Measurements from ENCODE around the gene GAR1. TPM values are rescaled to one million over a fixed set of nuclear protein-coding genes. Genes with fewer than 3 reads are reported as not detected.

Gene GAR1
- total RNA-seq, 1 experiment from 2014 or later = 15.9 TPM

DNA sequence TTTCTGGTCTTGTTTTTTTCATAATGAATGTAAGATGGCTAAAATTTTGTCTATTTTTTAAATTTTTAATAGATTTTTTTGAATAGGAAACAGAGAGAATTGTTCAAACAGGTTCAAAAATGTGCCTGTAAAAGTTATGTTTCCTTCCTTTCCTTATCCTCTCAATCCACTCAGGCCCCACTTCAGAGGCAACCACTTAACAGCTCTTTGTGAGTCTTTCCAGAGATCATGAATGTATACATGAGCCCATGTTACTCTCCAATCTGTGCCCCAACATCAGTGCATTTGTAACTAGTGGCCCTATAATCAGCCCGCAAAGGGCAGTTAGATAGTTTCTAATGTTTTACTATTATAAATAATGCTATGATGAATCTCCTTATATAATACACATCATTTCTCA, 27.8 kb upstream of the GAR1 start:
- Histone ChIP-seq H3K9me2 (replicated peaks; ENCODE audit: low read length) (no peaks in the 10 kb centered on the region), H4K20me1 (ENCODE audit: low read length) (no peaks in the 10 kb centered on the region), H3K27ac (ENCODE audit: low read length) (no peak overlapping the region), H3K9ac (ENCODE audit: low read length) (no peak overlapping the region), H3K4me3 (ENCODE audit: low read length) (no peak overlapping the region), H2AFZ (ENCODE audit: low read length) (no peak overlapping the region), H3K79me2 (ENCODE audit: low read length) (no peaks in the 10 kb centered on the region), H3F3A (ENCODE audit: low read length, unreplicated experiment) (no peaks in the 10 kb centered on the region), H3K4me1 (ENCODE audit: insufficient read depth, low read length) (no peaks in the 10 kb centered on the region), H3K4me2 (ENCODE audit: low read length) (no peak overlapping the region), H3K36me3 (ENCODE audit: low read depth, low read length) (no peaks in the 10 kb centered on the region), H3K27me3 (ENCODE audit: low read length) (peaks cover 5% of the 10 kb centered on the region; the same call in 1 of the 2 replicates), H3K9me3 (ENCODE audit: low read length) (no peaks in the 10 kb centered on the region)
- ChIA-PET POLR2A (ENCODE audit: unreplicated experiment) (no interaction called here), CTCF (no interaction called here)
- intact Hi-C loops (cut with micrococcal nuclease) = no loop called here
- DNase-seq = no peak
- no TSS peak for BruUV-seq (replicated peaks)
- TF ChIP-seq EZH2 (IDR thresholded peaks at IDR 0.05; ENCODE audit: low read length, unreplicated experiment) = no peak
- TF ChIP-seq, protein P1, sequence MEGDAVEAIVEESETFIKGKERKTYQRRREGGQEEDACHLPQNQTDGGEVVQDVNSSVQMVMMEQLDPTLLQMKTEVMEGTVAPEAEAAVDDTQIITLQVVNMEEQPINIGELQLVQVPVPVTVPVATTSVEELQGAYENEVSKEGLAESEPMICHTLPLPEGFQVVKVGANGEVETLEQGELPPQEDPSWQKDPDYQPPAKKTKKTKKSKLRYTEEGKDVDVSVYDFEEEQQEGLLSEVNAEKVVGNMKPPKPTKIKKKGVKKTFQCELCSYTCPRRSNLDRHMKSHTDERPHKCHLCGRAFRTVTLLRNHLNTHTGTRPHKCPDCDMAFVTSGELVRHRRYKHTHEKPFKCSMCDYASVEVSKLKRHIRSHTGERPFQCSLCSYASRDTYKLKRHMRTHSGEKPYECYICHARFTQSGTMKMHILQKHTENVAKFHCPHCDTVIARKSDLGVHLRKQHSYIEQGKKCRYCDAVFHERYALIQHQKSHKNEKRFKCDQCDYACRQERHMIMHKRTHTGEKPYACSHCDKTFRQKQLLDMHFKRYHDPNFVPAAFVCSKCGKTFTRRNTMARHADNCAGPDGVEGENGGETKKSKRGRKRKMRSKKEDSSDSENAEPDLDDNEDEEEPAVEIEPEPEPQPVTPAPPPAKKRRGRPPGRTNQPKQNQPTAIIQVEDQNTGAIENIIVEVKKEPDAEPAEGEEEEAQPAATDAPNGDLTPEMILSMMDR (conservative IDR thresholded peaks at IDR 0.05; ENCODE audit: low read depth, low read length) = no peak
- TF ChIP-seq EZH2phosphoT487 (IDR thresholded peaks at IDR 0.05; ENCODE audit: borderline replicate concordance, low read length) = no peak
- no peak for ATAC-seq

DNA sequence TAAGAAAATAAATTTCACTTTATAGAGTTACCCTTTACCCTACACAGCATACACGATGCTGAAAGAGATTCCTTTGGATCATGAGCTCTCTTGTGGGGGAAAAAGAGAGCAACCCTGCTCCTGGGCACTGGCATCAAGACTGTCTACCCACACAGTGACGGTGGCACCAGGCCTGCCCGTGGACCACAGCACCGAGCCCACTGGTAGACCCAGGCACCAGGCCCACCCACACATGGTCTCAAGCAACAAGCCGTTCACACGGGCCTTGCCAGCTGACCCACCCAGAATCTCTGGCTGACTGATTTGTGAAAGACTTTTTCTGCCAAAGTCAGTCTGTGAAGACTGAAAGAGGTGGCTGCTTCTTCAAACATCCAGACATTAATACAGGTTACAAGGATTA, 20.5 kb upstream of the GAR1 start:
- no peak for ATAC-seq
- Histone ChIP-seq H3K9me2 (replicated peaks; ENCODE audit: low read length) (no peaks in the 10 kb centered on the region), H3K9me3 (ENCODE audit: low read length) (no peaks in the 10 kb centered on the region), H4K20me1 (ENCODE audit: low read length) (no peaks in the 10 kb centered on the region), H3K9ac (ENCODE audit: low read length) (no peak overlapping the region), H3K27ac (ENCODE audit: low read length) (no peak overlapping the region), H3K79me2 (ENCODE audit: low read length) (no peaks in the 10 kb centered on the region), H3K36me3 (ENCODE audit: low read depth, low read length) (no peaks in the 10 kb centered on the region), H3K27me3 (ENCODE audit: low read length) (no peaks in the 10 kb centered on the region), H3F3A (ENCODE audit: low read length, unreplicated experiment) (no peaks in the 10 kb centered on the region), H3K4me3 (ENCODE audit: low read length) (no peak overlapping the region), H3K4me1 (ENCODE audit: insufficient read depth, low read length) (no peaks in the 10 kb centered on the region), H2AFZ (ENCODE audit: low read length) (no peak overlapping the region), H3K4me2 (ENCODE audit: low read length) (no peak overlapping the region)
- no peak for DNase-seq
- ChIA-PET CTCF (interaction anchor here (0.5 kb wide), 1 partner anchor 10 kb away, joined by 7 read pairs; no protein-coding TSS in a partner anchor), POLR2A (ENCODE audit: unreplicated experiment) (no interaction called here)
- no peak for TF ChIP-seq EZH2phosphoT487 (IDR thresholded peaks at IDR 0.05; ENCODE audit: borderline replicate concordance, low read length)
- intact Hi-C loops (cut with micrococcal nuclease) = no loop called here
- no TSS peak for BruUV-seq (replicated peaks)

DNA sequence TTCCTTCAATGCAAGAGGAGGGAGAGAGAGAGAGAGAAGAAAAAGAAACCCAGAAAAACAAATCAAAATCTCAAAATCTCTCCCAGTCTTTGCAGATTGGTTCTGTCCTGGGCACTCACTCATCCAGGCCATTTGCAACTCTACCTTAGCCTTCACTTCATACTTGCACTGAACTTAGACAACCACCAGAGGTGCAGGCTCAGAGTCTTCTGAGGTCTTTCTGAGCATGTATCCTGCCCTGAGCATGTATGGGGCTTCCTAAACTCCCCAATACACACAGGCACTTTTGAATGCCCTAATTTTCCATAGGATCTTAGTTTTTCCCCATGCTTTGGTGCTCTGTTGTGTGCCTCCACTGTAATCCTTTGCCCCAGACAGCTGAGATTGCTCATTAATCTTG, 16.7 kb upstream of the GAR1 start:
- no peak for TF ChIP-seq EZH2 (IDR thresholded peaks at IDR 0.05; ENCODE audit: low read length, unreplicated experiment)
- TF ChIP-seq, protein P1 (conservative IDR thresholded peaks at IDR 0.05; ENCODE audit: low read depth, low read length) = no peak
- intact Hi-C loops (cut with micrococcal nuclease) = no loop called here

More for the DNA sequence above, 16.7 kb upstream of the GAR1 start:
- no peak for DNase-seq
- no peak for ATAC-seq
- no peaks in the 10 kb centered on the region for H3F3A ChIP-seq (ENCODE audit: low read length, unreplicated experiment)
- no peak overlapping the region for H3K27ac ChIP-seq (ENCODE audit: low read length)
- no peak overlapping the region for H2AFZ ChIP-seq (ENCODE audit: low read length)
- ChIA-PET CTCF (no interaction called here), POLR2A (ENCODE audit: unreplicated experiment) (no interaction called here)
- no peaks in the 10 kb centered on the region for H3K36me3 ChIP-seq (ENCODE audit: low read depth, low read length)
- no peak overlapping the region for H3K9ac ChIP-seq (ENCODE audit: low read length)
- H3K9me3 ChIP-seq (ENCODE audit: low read length) = no peaks in the 10 kb centered on the region
- BruUV-seq (replicated peaks) = no TSS peak
- H4K20me1 ChIP-seq (ENCODE audit: low read length) = no peaks in the 10 kb centered on the region
- no peak overlapping the region for H3K4me3 ChIP-seq (ENCODE audit: low read length)
- H3K4me1 ChIP-seq (ENCODE audit: insufficient read depth, low read length) = no peaks in the 10 kb centered on the region
- H3K27me3 ChIP-seq (ENCODE audit: low read length) = no peaks in the 10 kb centered on the region
- H3K9me2 ChIP-seq (replicated peaks; ENCODE audit: low read length) = no peaks in the 10 kb centered on the region
- no peaks in the 10 kb centered on the region for H3K79me2 ChIP-seq (ENCODE audit: low read length)
- no peak overlapping the region for H3K4me2 ChIP-seq (ENCODE audit: low read length)
